Upper lobe of left lung (tissue), 4 donors: ENCODE data around the gene SPATA31D1.

Experiments used
- CTCF ChIP-seq, 6 experiments: fragments of 450-650 bp in 4 of 6; fragments of 200-600 bp in 2 of 6; sonication (generic) in 2 of 6; IDR thresholded peaks; one replicate each; pipeline ENCODE4 v1.5.1; 2016 to 2019; ENCODE audit warnings: antibody characterized with exemption in 6 of 6
- POLR2A ChIP-seq, 4 donors: fragments of 450-650 bp; IDR thresholded peaks; one replicate each; pipeline ENCODE4 v1.5.1; 2016 to 2017; ENCODE audit warnings: antibody characterized with exemption in 4 of 4, mild to moderate bottlenecking in 2 of 4

GRCh38 chr9:81984928-81985327 is 3.6 kb upstream of the SPATA31D1 start:
- TF ChIP-seq CTCF (IDR thresholded peaks at IDR 0.05) (no peak), POLR2A (IDR thresholded peaks at IDR 0.05) (no peak)
